HG03175 (cell line): Measurements from ENCODE around the gene ZNF569.
"Not testable (repeated sequence)": the region's sequence is repeated elsewhere in the genome, so short reads cannot be mapped to it uniquely, and the experiment has no call there.

ENCODE experiments used
- ATAC-seq: cut with Tn5 transposase; IDR thresholded peaks from one replicate; pipeline ENCODE4 v1.9.1; 2021; ENCODE audit warnings: mild to moderate bottlenecking, moderate library complexity; ENCODE audit not compliant: unreplicated experiment

ZNF569 gene

GRCh38 chr19:37466798-37467607 is at the start of gene ZNF569:
Gene ZNF569 (minus strand): TSS chr19:37467444. CDS start chr19:37444921, 22,523 bp downstream.
- peak; percentile 62 for ATAC-seq

DNA sequence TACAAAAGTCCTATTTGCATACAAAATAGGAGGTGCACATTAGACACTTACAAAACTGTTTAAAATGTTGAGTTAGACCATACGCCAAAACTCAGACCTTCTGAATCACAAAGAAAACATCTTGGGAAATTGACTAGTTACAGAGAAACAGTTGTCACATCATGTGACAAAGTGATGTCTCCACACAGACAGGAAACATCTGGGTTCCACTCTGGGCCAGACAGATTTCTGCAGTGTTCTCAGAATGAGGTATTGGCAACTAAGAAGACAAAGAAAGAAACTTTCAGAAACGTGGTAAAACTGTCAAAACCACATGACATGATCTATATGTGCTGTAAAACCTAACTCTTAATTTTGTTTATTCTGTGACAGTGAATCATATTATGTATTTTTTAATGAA is 46.2 kb upstream of the ZNF569 start:
- no peak for ATAC-seq

- no peak for ATAC-seq
Observed at GRCh38 chr19:37511821-37512220, 44.6 kb upstream of the ZNF569 start.

- ATAC-seq, result no peak
Observed at GRCh38 chr19:37511186-37511585, 43.9 kb upstream of the ZNF569 start.

GRCh38 chr19:37507167-37507464 is 39.9 kb upstream of the ZNF569 start:
- no peak for ATAC-seq

DNA sequence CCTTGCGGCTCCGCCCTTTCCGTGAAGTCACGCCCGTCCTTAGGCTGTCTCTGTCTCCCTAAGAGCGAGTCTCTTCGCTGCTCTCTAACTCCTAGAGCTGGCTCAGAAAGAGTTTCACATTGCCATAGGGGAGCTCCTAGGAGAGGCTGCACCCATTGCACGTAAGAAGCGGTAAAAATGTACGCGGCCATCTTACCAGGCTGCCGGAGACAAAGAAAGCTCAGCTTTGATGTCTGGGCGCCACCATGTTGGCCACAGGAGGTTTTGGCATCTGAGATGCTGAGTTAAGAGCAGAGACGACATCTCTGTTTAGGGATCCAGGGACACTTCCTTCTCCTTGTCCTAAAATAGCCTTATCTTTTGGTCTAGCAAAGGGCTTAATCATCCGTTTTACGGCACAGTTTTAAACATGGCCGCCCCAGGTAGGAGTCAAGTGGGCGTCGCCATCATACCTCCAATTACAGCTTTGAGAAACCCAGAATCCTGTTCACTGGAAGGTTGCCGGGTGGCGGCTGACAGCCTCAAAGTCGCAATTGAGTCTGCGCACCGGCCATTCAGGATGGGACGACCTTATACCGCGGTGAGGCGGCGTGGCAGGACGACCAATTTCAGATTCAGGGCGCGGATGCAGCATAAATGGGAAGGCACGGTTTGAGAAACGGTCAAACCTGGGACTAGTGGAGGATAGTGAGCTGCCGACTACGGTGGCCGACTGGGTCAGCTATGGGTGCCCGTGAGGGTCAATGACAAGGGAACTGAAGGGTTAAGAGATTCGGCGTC is 39.3 kb upstream of the ZNF569 start, which contains the start of gene ZNF793:
Gene ZNF793, plus strand, starts transcription at position 553 of the 780 bp plus-strand sequence. CDS start 16,501 bp downstream, outside the sequence.
- ATAC-seq, result peak; percentile 50

GRCh38 chr19:37505958-37506386 is 38.7 kb upstream of the ZNF569 start:
- ATAC-seq, result no peak

- ATAC-seq, result no peak
Observed at GRCh38 chr19:37492213-37492612, 25.0 kb upstream of the ZNF569 start.

DNA sequence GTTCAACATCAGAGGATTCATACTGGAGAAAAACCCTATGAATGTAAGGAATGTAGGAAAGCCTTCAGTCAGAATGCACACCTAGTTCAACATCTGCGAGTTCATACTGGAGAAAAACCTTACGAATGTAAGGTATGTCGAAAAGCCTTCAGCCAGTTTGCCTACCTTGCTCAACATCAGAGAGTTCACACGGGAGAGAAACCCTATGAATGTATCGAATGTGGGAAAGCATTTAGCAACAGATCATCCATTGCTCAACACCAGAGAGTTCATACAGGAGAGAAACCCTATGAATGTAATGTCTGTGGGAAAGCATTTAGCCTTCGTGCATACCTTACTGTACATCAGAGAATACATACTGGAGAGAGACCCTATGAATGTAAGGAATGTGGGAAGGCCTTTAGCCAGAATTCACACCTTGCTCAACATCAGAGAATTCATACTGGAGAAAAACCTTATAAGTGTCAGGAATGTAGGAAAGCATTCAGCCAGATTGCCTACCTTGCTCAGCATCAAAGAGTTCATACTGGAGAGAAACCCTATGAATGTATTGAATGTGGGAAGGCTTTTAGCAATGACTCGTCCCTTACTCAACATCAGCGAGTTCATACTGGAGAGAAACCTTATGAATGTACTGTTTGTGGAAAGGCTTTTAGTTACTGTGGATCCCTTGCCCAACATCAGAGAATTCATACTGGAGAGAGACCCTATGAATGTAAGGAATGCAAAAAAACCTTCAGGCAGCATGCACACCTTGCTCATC is 17.3 kb upstream of the ZNF569 start:
- no peak for ATAC-seq

DNA sequence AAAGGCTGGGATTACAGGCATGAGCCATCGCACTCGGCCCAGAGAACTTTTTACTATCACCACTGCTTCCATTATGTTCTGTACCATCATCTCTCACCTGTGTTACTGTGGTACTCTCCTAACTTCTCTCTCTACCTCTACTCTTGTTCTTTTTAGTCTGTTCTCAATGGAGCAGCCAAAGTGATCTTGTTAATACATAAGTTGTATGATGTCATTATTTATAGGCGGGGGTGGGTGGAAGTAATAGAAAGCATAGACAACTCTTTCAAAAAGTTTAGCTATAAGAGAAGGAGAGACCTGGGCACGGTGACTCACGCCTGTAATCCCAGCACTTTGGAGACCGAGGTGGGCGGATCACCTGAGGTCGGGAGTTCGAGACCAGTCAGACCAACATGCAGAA is 4.9 kb upstream of the ZNF569 start:
- no peak for ATAC-seq

DNA sequence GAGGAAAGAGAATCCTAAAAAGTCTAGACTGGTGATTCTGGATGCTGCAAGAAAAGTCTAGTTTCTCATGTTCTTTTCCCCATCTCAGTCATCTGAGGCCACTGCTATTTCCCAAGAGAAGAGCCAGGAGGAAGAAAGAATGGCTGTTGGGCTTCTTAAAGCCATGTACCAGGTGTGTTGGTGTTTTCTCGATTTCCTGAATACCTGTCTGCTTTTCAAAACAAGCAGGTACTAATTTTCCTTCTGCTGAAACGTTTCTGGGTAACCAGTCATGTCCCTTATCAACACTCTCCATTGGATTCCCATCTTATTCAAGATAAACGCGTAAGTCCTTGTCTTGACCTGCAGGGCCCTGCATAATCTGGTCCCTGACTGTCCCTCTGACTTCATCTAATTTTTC is 3.0 kb upstream of the ZNF569 start:
- ATAC-seq, result no peak

DNA sequence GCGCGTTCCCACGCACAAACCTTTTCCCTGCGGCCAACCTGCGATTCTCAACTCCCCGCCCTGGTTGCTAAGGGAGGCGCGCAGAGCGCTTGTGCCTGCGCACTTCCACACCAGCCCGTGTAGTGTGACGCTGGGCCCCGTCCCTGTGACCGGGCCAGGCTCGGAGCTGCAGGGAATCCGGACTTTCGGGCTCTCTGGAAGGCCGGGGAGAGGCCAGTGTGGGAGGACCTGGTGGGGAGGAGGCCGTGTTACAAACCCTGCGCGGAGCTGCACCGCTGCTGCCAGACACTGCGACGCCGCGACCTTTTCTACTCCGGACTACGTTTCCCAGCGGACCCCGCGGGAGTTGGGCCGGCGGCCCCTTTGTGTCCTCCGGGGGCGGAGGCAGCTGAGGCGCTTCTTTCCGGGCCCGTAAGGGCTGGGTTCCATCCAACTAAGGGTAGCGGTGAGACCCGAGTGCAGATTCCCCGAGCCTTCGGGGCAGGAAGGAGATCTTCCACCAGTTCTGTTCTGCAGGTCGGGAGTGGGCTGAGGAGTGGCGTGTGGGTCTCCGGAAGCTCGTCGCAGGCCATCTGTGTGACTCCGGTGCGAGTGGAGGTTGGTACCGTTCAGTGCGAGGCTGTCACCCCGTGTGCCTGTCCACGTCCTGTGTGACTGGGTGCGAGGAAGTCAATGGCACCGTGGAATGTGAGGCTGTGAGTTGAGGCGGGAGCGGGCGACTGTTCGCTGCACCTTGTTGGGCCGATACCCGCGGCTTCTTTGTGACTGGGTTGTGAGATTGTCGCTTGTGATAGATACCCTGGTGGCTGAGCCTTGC is 1.9 kb upstream of the ZNF569 start, which contains the start of gene ZNF570:
Gene ZNF570, plus strand, starts transcription at position 396 of the 817 bp plus-strand sequence. CDS start 999 bp downstream, outside the sequence.
- peak; percentile 70 for ATAC-seq

GRCh38 chr19:37467608-37468090 is 405 bp upstream of the ZNF569 start:
- ATAC-seq, result no peak

- no peak for ATAC-seq
Observed at GRCh38 chr19:37466277-37466797, 907 bp downstream of the ZNF569 start.

- ATAC-seq, result no peak
Observed at GRCh38 chr19:37452500-37453245, 14.6 kb downstream of the ZNF569 start.

DNA sequence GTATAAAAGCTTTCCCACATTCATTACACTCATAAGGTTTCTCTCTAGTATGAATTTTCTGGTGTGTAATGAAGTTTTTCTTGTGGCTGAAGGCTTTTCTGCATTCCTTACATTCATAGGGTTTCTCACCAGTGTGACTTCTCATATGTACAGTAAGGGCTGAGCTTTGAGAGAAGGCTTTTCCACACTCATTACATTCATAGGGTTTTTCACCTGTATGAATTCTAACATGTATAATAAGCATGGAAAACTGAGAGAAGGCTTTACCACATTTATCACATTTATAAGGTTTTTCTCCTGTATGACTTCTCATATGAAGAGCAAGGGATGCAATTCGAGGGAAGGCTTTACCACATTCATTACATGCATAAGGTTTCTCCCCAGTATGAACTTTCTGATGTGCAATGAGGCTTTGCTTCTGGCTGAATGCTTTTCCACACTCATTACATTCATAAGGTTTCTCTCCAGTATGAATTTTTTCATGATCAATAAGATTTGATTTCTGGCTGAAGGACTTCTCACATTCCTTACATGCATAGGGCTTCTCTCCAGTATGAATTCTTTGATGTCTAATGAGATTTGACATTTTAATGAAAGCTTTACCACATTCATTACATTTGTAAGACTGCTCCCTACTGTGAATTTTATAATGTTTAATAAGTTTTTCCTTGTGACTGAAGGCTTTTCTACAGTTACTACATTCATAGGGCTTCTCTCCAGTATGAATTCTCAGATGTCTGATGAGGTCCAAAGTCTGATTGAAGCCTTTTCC is 53.7 kb downstream of the ZNF569 start:
- no peak for ATAC-seq

DNA sequence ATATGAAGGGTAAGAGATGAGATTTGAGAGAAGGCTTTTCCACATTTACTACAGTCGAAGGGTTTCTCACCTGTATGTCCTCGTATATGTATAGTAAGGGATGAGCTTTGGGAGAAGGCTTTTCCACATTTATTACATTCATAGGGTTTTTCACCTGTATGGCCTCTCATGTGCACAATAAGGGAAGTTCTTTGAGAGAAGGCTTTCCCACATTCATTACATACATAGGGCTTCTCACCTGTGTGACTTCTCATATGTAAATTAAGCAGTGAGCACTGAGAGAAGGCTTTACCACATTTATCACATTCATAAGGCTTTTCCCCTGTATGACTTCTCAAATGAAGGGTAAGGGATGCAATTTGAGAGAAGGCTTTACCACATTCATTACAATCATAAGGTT is 54.5 kb downstream of the ZNF569 start:
- no peak for ATAC-seq

GRCh38 chr19:37406140-37406846 is 61.0 kb downstream of the ZNF569 start:
- not testable (repeated sequence) for ATAC-seq
